H1 (cell line): ENCODE results near the gene RAB8B. TPM values are rescaled to one million over a fixed set of nuclear protein-coding genes. Genes with fewer than 3 reads are reported as not detected.

Experiments
- CTCF ChIA-PET: fragments of 300-600 bp; sonication (Branson Sonifier 250); formaldehyde crosslinking; loops from one replicate; lab custom pipeline; 2021; ENCODE audit not compliant: partially characterized antibody; lab: Charles Lee
- POLR2A ChIA-PET: fragments of 300-600 bp; sonication (Branson Sonifier 250); formaldehyde crosslinking; loops from one replicate; lab custom pipeline; 2021; ENCODE audit warnings: inconsistent platforms; ENCODE audit not compliant: partially characterized antibody; lab: Charles Lee
- DNase-seq, 2 experiments: peaks; one replicate each; pipeline versions ENCODE4 v3.0.0 to v3.0.0-alpha.2; 2010 to 2022; ENCODE audit warnings: low spot score in 2 of 2, low read depth in 1 of 2, mixed read lengths in 1 of 2
- FAIRE-seq: peaks from 2 replicates; lab custom pipeline; 2011; peaks lifted over from hg19 to GRCh38; lab: Jason Lieb, UNC
- H2AFZ ChIP-seq: 2 replicates; pipeline ENCODE4 v1.8.1; 2012; ENCODE audit warnings: low read length, inconsistent platforms
- H2AK5ac ChIP-seq: 2 replicates; pipeline ENCODE4 v1.6.1; 2013; ENCODE audit warnings: low read depth, low read length
- H2BK120ac ChIP-seq: replicated peaks from 2 replicates; pipeline ENCODE3; 2013; ENCODE audit warnings: low read depth, low read length, inconsistent platforms
- H2BK12ac ChIP-seq: 2 replicates; pipeline ENCODE4 v1.6.1; 2013; ENCODE audit warnings: low read depth, low read length
- H2BK15ac ChIP-seq: 2 replicates; pipeline ENCODE4 v1.6.1; 2013; ENCODE audit warnings: low read length
- H2BK20ac ChIP-seq: 2 replicates; pipeline ENCODE4 v1.6.1; 2013; ENCODE audit warnings: low read length
- H2BK5ac ChIP-seq: 2 replicates; pipeline ENCODE4 v1.6.1; 2013; ENCODE audit warnings: low read depth, low read length
- H3K14ac ChIP-seq: 2 replicates; pipeline ENCODE4 v1.6.1; 2013; ENCODE audit warnings: inconsistent platforms; ENCODE audit not compliant: insufficient read length
- H3K18ac ChIP-seq: 2 replicates; pipeline ENCODE4 v1.6.1; 2013; ENCODE audit warnings: low read length; ENCODE audit errors: extremely low read depth
- H3K23ac ChIP-seq: 2 replicates; pipeline ENCODE4 v1.6.1; 2013; ENCODE audit warnings: inconsistent platforms; ENCODE audit not compliant: insufficient read length
- H3K23me2 ChIP-seq: 2 replicates; pipeline ENCODE4 v1.6.1; 2013; ENCODE audit warnings: low read depth, low read length
- H3K27ac ChIP-seq: 2 replicates; pipeline ENCODE4 v1.6.1; 2011; ENCODE audit warnings: low read depth, low read length, inconsistent platforms
- H3K27me3 ChIP-seq, 4 experiments: replicated peaks in 1 of 4; 1 replicate in 1 of 4; 2 replicates in 3 of 4; pipeline versions ENCODE4 v1.6.1 to v1.8.1; 2011 to 2013; ENCODE audit warnings: low read length in 3 of 4, mild to moderate bottlenecking in 3 of 4, inconsistent platforms in 2 of 4, mixed read lengths in 2 of 4, moderate library complexity in 1 of 4; ENCODE audit not compliant: control insufficient read depth in 3 of 4, insufficient read depth in 3 of 4; ENCODE audit errors: extremely low read depth in 1 of 4
- H3K36me3 ChIP-seq, 4 experiments: 2 replicates each; pipeline versions ENCODE4 v1.6.1 to v1.8.1; 2011 to 2013; ENCODE audit warnings: mild to moderate bottlenecking in 4 of 4, low read length in 3 of 4, moderate library complexity in 2 of 4, control low read depth in 1 of 4, inconsistent platforms in 1 of 4; ENCODE audit not compliant: insufficient read depth in 4 of 4, control insufficient read depth in 2 of 4
- H3K4ac ChIP-seq: replicated peaks from 2 replicates; pipeline ENCODE3; 2013; ENCODE audit warnings: low read length, low read depth, mixed read lengths, inconsistent platforms; ENCODE audit not compliant: insufficient read length
- H3K4me1 ChIP-seq, 4 experiments: replicated peaks in 1 of 4; 1 replicate in 1 of 4; 2 replicates in 3 of 4; pipeline versions ENCODE4 v1.6.1 to v1.8.1; 2011 to 2013; ENCODE audit warnings: low read length in 3 of 4, inconsistent platforms in 2 of 4, mixed read lengths in 1 of 4; ENCODE audit not compliant: insufficient read depth in 4 of 4, control insufficient read depth in 3 of 4
- H3K4me2 ChIP-seq, 2 experiments: 2 replicates each; pipeline versions ENCODE4 v1.6.1 to v1.8.1; 2011 to 2013; ENCODE audit warnings: low read depth in 2 of 2, low read length in 2 of 2, control low read depth in 1 of 2, inconsistent platforms in 1 of 2, mild to moderate bottlenecking in 1 of 2; ENCODE audit not compliant: insufficient read depth in 1 of 2
- H3K4me3 ChIP-seq, 4 experiments: fragments of 200-600, 300-600 bp in 1 of 4; sonication (generic), shearing (Covaris generic), sonication (Bioruptor Twin) in 1 of 4; 2 replicates each; pipeline versions ENCODE4 v1.5.1 to v1.8.1; 2011 to 2016; ENCODE audit warnings: low read length in 4 of 4, low read depth in 3 of 4, control low read depth in 2 of 4, inconsistent platforms in 2 of 4, mild to moderate bottlenecking in 2 of 4, mixed read lengths in 1 of 4, moderate library complexity in 1 of 4; ENCODE audit not compliant: insufficient read depth in 2 of 4; ENCODE audit errors: extremely low read depth in 1 of 4
- H3K56ac ChIP-seq: replicated peaks from 2 replicates; pipeline ENCODE3; 2013; ENCODE audit warnings: low read depth, mild to moderate bottlenecking, mixed read lengths, low read length, inconsistent platforms; ENCODE audit not compliant: insufficient read length
- H3K79me1 ChIP-seq: 2 replicates; pipeline ENCODE4 v1.6.1; 2013; ENCODE audit warnings: low read depth, low read length, control low read depth
- H3K79me2 ChIP-seq, 2 experiments: 2 replicates each; pipeline versions ENCODE4 v1.6.1 to v1.8.1; 2012 to 2013; ENCODE audit warnings: low read length in 2 of 2, mild to moderate bottlenecking in 2 of 2, inconsistent platforms in 1 of 2; ENCODE audit not compliant: insufficient read depth in 2 of 2, control insufficient read depth in 1 of 2
- H3K9ac ChIP-seq, 4 experiments: replicated peaks in 1 of 4; 1 replicate in 1 of 4; 2 replicates in 3 of 4; pipeline versions ENCODE4 v1.6.1 to v1.8.1; 2011 to 2013; ENCODE audit warnings: low read depth in 3 of 4, low read length in 3 of 4, control low read depth in 2 of 4, mild to moderate bottlenecking in 2 of 4, moderate library complexity in 2 of 4, inconsistent platforms in 1 of 4; ENCODE audit errors: extremely low read depth in 1 of 4
- H3K9me3 ChIP-seq, 2 experiments: 2 replicates each; pipeline versions ENCODE4 v1.6.1 to v1.8.1; 2012 to 2013; ENCODE audit warnings: mild to moderate bottlenecking in 2 of 2, moderate library complexity in 2 of 2, control low read depth in 1 of 2, inconsistent platforms in 1 of 2, low read depth in 1 of 2, low read length in 1 of 2, mixed read lengths in 1 of 2; ENCODE audit not compliant: insufficient read depth in 2 of 2
- H4K20me1 ChIP-seq, 2 experiments: replicated peaks in 1 of 2; 2 replicates each; pipeline versions ENCODE3 to v1.8.1; 2011 to 2013; ENCODE audit warnings: inconsistent platforms in 2 of 2, low read length in 2 of 2, mild to moderate bottlenecking in 1 of 2; ENCODE audit not compliant: insufficient read depth in 2 of 2, control insufficient read depth in 1 of 2
- H4K5ac ChIP-seq: 2 replicates; pipeline ENCODE4 v1.6.1; 2013; ENCODE audit warnings: low read length, low read depth, mixed read lengths, inconsistent platforms; ENCODE audit not compliant: insufficient read length
- H4K8ac ChIP-seq: 2 replicates; pipeline ENCODE4 v1.8.0; 2013; ENCODE audit warnings: mild to moderate bottlenecking, moderate library complexity, low read length, inconsistent platforms; ENCODE audit not compliant: insufficient read depth; ENCODE audit errors: extremely low read depth
- H4K91ac ChIP-seq: replicated peaks from 2 replicates; pipeline ENCODE3; 2013; ENCODE audit warnings: low read length, mixed read lengths, inconsistent platforms; ENCODE audit not compliant: insufficient read length
- CTCF ChIP-seq, 3 experiments: IDR thresholded peaks; 1 replicate in 2 of 3; 2 replicates in 1 of 3; pipeline versions ENCODE4 v1.5.1 to v1.6.1; 2011; ENCODE audit warnings: low read length in 3 of 3, mild to moderate bottlenecking in 3 of 3, inconsistent platforms in 2 of 3, low read depth in 1 of 3, moderate library complexity in 1 of 3; ENCODE audit not compliant: insufficient read depth in 1 of 3; ENCODE audit errors: control extremely low read depth in 1 of 3
- RAD21 ChIP-seq, 2 experiments: IDR thresholded peaks in 1 of 2; conservative IDR thresholded peaks in 1 of 2; 2 replicates each; pipeline ENCODE4 v1.6.1; 2011; ENCODE audit warnings: low read depth in 2 of 2, low read length in 2 of 2, improper control_type of control experiment in 1 of 2, inconsistent platforms in 1 of 2, mild to moderate bottlenecking in 1 of 2, moderate library complexity in 1 of 2
- SUZ12 ChIP-seq: fragments of 200-600 bp; sonication (generic); IDR thresholded peaks from 2 replicates; pipeline ENCODE4 v1.6.1; 2012; ENCODE audit warnings: mild to moderate bottlenecking, inconsistent platforms, low read length, moderate library complexity, mixed read lengths
- WGBS, 2 experiments: shearing (Covaris generic) in 1 of 2; methylation state at CpG; one replicate each; pipeline versions ENCODE4 v1.1.6 to v1.1.7; 2013 to 2015; ENCODE audit warnings: low lambda C conversion rate in 2 of 2, mixed read lengths in 2 of 2, inconsistent platforms in 1 of 2, low coverage in 1 of 2, missing lambda C conversion rate in 1 of 2; ENCODE audit not compliant: insufficient replicate concordance in 2 of 2, insufficient coverage in 1 of 2, insufficient read length in 1 of 2; ENCODE audit errors: extremely low coverage in 1 of 2, missing lambda C conversion rate in 1 of 2; 5-methylcytosine and 5-hydroxymethylcytosine counted together
- polyA plus RNA-seq, 7 experiments: library from polyadenylated mRNA; depleted of rRNA in 3 of 7; stranded (reverse) in 5 of 7; unstranded in 2 of 7; fragments of >200 nt in 5 of 7; fragments of 200-250 nt in 2 of 7; gene quantifications; 1 replicate in 5 of 7; 2 replicates in 1 of 7; 4 replicates in 1 of 7; pipeline versions ENCODE4 v1.2.1 to v1.2.3, GENCODE V29; 2011 to 2013; ENCODE audit warnings: missing spikeins in 2 of 7, mixed read lengths in 2 of 7
- total RNA-seq: library from RNA; stranded (reverse); fragmentation: NEBNext Ultra II Directional; extraction: Animal tissue kit (Norgen Biotek cat#: 25700); gene quantifications from 2 replicates; pipeline ENCODE4 v1.2.1, GENCODE V29; 2021

Gene RAB8B
- total and polyA plus RNA-seq, 2 of the 8 experiments (the other 6 are each of a cell fraction or from before 2014, with no cell fraction given), result 9.5 to 47.8 TPM

GRCh38 chr15:63203451-63204090 lies 14.2 kb downstream of the RAB8B start:
- TF ChIP-seq SUZ12 (no peak), RAD21 (IDR thresholded peaks at IDR 0.05 in 1 of 2, conservative IDR thresholded peaks at IDR 0.05 in 1 of 2; ENCODE audit: low read depth in 2 of 2, low read length in 2 of 2) (peak; percentile 34 to 38), CTCF (IDR thresholded peaks at IDR 0.05; ENCODE audit: control extremely low read depth in 1 of 3, insufficient read depth in 1 of 3, low read depth in 1 of 3, low read length in 3 of 3) (peak in 1 of 3 experiments; percentile 14; a peak in 1 of 4 replicates)
- H2AK5ac ChIP-seq, result no peak overlapping the region
- no peak overlapping the region for H3K18ac ChIP-seq
- peaks cover 0 to 2% (median 0%) of the 10 kb centered on the region in 4 experiments; a peak in 1 of 7 replicates for H3K4me1 ChIP-seq
- CTCF ChIA-PET, result interaction anchor here (0.9 to 2.4 kb wide), 4 partner anchors 9 to 85 kb away, joined by 3 to 11 read pairs (median 6); no protein-coding TSS in a partner anchor
- no peak overlapping the region for H3K23ac ChIP-seq
- H2BK15ac ChIP-seq, result no peak overlapping the region
- no peak overlapping the region for H2AFZ ChIP-seq
- no peak overlapping the region for H3K4me3 ChIP-seq
- POLR2A ChIA-PET, result no interaction called here
- no peaks in the 10 kb centered on the region for H3K9me3 ChIP-seq
- no peak overlapping the region for H3K56ac ChIP-seq
- H3K4me2 ChIP-seq, result no peak overlapping the region
- H4K91ac ChIP-seq, result no peak overlapping the region
- WGBS, 2 experiments, result 76% methylated on average over 9 of the region's 9 CpGs; no CpG with 5 or more reads in 1 of the 2 experiments
- no peak overlapping the region for H2BK5ac ChIP-seq
- H4K8ac ChIP-seq, result no peak overlapping the region
- H3K14ac ChIP-seq, result no peak overlapping the region
- no peaks in the 10 kb centered on the region for H3K27me3 ChIP-seq
- H2BK20ac ChIP-seq, result no peak overlapping the region
- H3K9ac ChIP-seq, result no peak overlapping the region
- no peak for FAIRE-seq
- no peak overlapping the region for H2BK12ac ChIP-seq
- no peak for DNase-seq
- no peaks in the 10 kb centered on the region for H3K23me2 ChIP-seq
- H3K79me2 ChIP-seq, result peaks cover 0 to 74% of the 10 kb centered on the region in 2 experiments; a peak in 2 of 4 replicates
- H3K27ac ChIP-seq, result no peak overlapping the region
- H3K79me1 ChIP-seq, result peaks cover 6% of the 10 kb centered on the region
- H3K36me3 ChIP-seq, result no peaks in the 10 kb centered on the region; a peak in 1 of 8 replicates
- no peak overlapping the region for H3K4ac ChIP-seq
- H4K5ac ChIP-seq, result no peak overlapping the region
- peaks cover 0 to 3% of the 10 kb centered on the region in 2 experiments for H4K20me1 ChIP-seq
- no peak overlapping the region for H2BK120ac ChIP-seq
